Fibroblast of mammary gland (primary cell): Measurements from ENCODE around the gene RNF181.
"Not testable (repeated sequence)": the region's sequence is repeated elsewhere in the genome, so short reads cannot be mapped to it uniquely, and the experiment has no call there.

ENCODE experiments used
- DNase-seq: peaks from one replicate; pipeline ENCODE4 v3.0.0-alpha.2; 2010; ENCODE audit warnings: low read depth
- H3K4me3 ChIP-seq: 2 replicates; pipeline ENCODE4 v1.5.1; 2011; ENCODE audit warnings: low read depth, mild to moderate bottlenecking, low read length, moderate library complexity; ENCODE audit not compliant: control insufficient read depth
- TF ChIP-seq, protein P1 (sequence below): conservative IDR thresholded peaks from 2 replicates; pipeline ENCODE4 v1.5.1; 2011; ENCODE audit warnings: low read depth, low read length, inconsistent platforms; ENCODE audit not compliant: control insufficient read depth, insufficient read depth

Gene RNF181

GRCh38 chr2:85589181-85589580, 6.4 kb upstream of the RNF181 start:
- TF ChIP-seq, protein P1, sequence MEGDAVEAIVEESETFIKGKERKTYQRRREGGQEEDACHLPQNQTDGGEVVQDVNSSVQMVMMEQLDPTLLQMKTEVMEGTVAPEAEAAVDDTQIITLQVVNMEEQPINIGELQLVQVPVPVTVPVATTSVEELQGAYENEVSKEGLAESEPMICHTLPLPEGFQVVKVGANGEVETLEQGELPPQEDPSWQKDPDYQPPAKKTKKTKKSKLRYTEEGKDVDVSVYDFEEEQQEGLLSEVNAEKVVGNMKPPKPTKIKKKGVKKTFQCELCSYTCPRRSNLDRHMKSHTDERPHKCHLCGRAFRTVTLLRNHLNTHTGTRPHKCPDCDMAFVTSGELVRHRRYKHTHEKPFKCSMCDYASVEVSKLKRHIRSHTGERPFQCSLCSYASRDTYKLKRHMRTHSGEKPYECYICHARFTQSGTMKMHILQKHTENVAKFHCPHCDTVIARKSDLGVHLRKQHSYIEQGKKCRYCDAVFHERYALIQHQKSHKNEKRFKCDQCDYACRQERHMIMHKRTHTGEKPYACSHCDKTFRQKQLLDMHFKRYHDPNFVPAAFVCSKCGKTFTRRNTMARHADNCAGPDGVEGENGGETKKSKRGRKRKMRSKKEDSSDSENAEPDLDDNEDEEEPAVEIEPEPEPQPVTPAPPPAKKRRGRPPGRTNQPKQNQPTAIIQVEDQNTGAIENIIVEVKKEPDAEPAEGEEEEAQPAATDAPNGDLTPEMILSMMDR: no peak
- H3K4me3 ChIP-seq: no peak overlapping the region
- no peak for DNase-seq

DNA sequence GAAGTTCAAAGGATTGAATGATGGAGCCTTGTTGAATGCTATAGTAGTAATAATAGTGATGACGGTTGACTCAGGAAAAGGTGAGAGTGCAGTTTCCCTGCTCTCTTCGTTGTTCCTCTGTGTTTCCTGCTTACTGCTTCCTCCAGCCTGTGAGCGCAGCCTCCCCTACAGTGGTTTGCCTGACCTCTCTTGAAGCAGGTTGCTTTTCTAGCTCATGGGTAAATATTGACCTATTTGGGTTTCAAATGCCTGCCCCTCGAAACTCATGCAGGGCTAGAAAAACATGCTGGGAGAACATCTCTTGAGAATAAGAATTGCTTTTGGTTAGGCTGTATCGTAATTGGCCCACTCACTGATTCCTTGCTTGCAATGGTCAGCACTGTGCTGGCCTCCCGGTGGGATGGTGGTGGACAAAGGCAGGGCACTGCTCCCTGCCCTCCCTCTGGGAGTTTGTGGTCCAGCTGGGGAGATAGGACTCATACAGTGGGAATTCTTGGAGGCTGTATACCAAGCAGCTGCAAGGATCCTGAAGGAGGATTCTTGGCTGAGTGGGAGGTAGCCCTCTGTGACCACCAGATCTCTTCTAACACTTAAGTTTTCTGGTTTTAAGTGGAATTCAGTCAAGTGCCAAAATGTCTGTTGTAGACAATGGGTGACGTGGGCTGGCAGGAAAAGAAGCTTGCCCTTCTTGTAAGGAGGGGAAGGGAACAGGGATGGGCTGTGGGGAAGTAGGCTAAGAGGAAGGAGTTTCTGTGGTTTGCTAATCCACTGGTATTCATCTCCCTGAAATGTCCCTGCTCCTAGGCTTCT, 5.4 kb upstream of the RNF181 start:
- TF ChIP-seq, protein P1: no peak
- no peak overlapping the region for H3K4me3 ChIP-seq
- DNase-seq: peak; percentile 97

DNA sequence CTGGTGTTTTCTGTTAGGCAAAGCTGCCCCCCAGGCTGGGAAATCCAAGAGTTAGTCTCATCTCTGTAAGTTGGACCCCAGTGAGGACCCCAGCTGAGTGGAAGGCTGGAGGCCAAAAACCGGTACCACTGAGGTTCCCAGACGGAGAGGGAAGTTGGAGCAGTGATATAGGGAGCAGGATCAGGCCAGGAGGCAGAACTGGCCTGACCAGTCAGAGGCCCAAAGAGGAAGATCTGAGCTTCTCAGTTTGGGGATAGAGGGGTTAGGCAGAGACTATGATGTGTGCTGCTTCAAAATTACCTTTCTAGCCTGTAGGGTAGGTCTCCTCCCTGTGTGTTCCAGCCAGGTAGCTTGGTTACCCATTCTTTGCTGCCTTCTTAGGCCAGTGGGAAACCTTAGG, 4.6 kb upstream of the RNF181 start:
- no peak overlapping the region for H3K4me3 ChIP-seq
- DNase-seq: no peak
- TF ChIP-seq, protein P1: no peak

GRCh38 chr2:85591563-85591962, 4.0 kb upstream of the RNF181 start:
- TF ChIP-seq, protein P1: no peak
- no peak overlapping the region for H3K4me3 ChIP-seq
- no peak for DNase-seq

DNA sequence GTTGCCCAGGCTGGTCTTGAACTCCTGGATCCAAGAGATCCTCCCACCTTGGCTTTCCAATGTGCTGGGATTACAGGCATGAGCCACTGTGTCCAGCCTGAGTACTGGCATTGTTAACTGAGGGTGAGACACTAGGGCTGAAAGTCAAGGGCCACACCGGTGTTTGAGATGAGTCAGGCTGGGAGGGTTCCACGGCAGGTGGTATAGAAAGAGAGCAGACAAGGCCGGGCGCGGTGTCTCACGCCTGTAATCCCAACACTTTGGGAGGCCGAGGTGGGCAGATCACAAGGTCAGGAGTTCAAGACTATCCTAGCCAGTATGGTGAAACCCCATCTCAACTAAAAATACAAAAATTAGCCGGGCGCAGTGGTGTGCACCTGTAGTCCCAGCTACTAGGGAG, 3.2 kb upstream of the RNF181 start:
- not testable (repeated sequence) for H3K4me3 ChIP-seq, DNase-seq

- TF ChIP-seq, protein P1: no peak
- DNase-seq: no peak
- no peak overlapping the region for H3K4me3 ChIP-seq
Measured at GRCh38 chr2:85593023-85593422, 2.5 kb upstream of the RNF181 start.

DNA sequence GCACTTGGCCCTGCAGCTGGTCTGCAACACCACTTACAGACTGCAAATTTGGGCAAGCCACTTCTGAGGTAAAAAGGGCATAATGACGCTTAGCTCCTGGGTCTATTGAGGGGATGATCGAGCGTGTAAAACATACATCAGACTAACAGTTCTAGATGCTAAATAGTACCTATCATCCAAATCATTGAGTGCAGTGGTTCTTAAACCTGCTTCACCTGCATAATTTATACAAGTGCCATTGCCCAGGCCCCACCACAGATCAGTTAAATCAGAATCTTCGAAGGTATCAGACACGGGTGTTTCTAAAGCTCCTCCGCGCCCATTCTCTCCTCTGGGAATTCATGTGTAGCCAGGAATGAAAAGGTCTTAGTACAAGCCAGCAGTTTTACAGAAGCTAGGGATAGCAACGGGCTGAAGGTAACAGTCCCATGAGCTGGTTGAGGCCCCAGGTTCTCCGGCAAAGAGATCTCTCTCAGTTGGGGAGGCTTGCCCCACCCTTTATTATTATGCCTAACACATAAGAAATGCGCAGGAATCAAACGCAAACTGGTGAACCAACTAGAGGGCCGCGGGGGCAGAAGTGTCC, 737 bp upstream of the RNF181 start:
- DNase-seq: no peak
- H3K4me3 ChIP-seq: peak overlapping the region; percentile 92
- TF ChIP-seq, protein P1: no peak
